ENCODE results near the gene SNAI3. TPM values are rescaled to one million over a fixed set of nuclear protein-coding genes. Genes with fewer than 3 reads are reported as not detected.
A peak's percentile ranks its signal among the peaks of the same experiment; 100 is the strongest.

Gene SNAI3
- total RNA-seq, 3 donors from 2014 or later = 0.28 to 0.82 (median 0.55) TPM

GRCh38 chr16:88649924-88650748 lies 36.2 kb downstream of the SNAI3 start:
- intact Hi-C loops (cut with DNase I, micrococcal nuclease) = no loop called here
- peak; percentile 63 to 86 (median 77) for DNase-seq
- peaks cover 12% of the 10 kb centered on the region for H3K4me1 ChIP-seq (ENCODE audit: low read depth)
- peak overlapping the region; percentile 45 for H3K4me3 ChIP-seq
- no peaks in the 10 kb centered on the region for H3K9me3 ChIP-seq
- ATAC-seq = peak; percentile 52
- TF ChIP-seq CTCF (IDR thresholded peaks at IDR 0.05) = no peak
- no peaks in the 10 kb centered on the region for H3K36me3 ChIP-seq (ENCODE audit: low read depth)

DNA sequence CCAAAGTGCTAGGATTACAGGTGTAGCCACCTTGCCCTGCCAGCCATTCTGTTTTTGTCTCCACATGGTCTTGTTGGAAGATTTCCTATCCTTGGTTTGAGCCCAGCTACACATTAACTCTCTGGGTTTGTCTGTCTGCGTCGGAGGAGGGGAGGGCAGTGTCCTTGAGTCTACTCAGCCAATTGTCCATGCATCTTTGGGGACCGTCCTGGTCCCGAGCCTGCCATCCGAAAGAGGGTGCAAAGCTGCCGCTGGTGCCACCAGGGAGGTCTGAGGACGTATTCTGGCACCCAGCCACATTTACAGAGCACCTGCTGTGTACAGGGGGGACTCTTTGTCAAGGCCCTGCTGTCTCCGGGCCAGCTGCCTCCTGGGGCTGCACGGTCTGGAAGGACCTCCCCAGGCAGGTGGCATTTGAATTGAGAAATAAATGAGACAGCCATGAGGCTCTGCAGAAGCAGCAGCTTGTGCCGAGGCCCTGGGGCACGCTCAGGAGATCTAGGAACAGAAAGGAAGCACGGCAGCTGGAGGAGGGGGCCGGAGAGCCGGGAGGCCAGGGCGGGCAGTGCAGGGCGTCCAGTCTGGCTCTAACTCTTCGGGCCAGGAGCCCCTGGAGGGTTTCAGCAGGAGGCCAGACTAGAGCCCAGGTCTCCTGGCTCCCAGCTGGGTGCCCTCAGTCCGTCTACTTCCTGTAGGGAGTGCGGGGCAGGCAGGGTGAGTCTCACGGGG lies 36.9 kb downstream of the SNAI3 start:
- Histone ChIP-seq H3K4me3 (no peak overlapping the region), H3K4me1 (ENCODE audit: low read depth) (peaks cover 12% of the 10 kb centered on the region), H3K9me3 (no peaks in the 10 kb centered on the region), H3K36me3 (ENCODE audit: low read depth) (no peaks in the 10 kb centered on the region)
- intact Hi-C loops (cut with DNase I, micrococcal nuclease) = no loop called here
- ATAC-seq = peak; percentile 9
- DNase-seq = peak in 2 of 3 donors; percentile 54 to 65
- TF ChIP-seq CTCF (IDR thresholded peaks at IDR 0.05) = no peak

GRCh38 chr16:88647178-88648070 lies 38.9 kb downstream of the SNAI3 start:
- Histone ChIP-seq H3K4me3 (no peak overlapping the region), H3K36me3 (ENCODE audit: low read depth) (no peaks in the 10 kb centered on the region), H3K9me3 (no peaks in the 10 kb centered on the region), H3K4me1 (ENCODE audit: low read depth) (peaks cover 12% of the 10 kb centered on the region)
- no peak for TF ChIP-seq CTCF (IDR thresholded peaks at IDR 0.05)
- ATAC-seq = no peak
- intact Hi-C loops (cut with DNase I, micrococcal nuclease) = no loop called here
- peak in 1 of 3 donors; percentile 36 for DNase-seq

- H3K36me3 ChIP-seq (ENCODE audit: low read depth) = no peaks in the 10 kb centered on the region
- H3K4me1 ChIP-seq (ENCODE audit: low read depth) = peaks cover 11% of the 10 kb centered on the region
- DNase-seq (peak in 2 of 3 donors; percentile 29 to 53), ATAC-seq (no peak)
- intact Hi-C loops (cut with DNase I, micrococcal nuclease) = no loop called here
- H3K4me3 ChIP-seq = no peak overlapping the region
- no peaks in the 10 kb centered on the region for H3K9me3 ChIP-seq
- TF ChIP-seq CTCF (IDR thresholded peaks at IDR 0.05) = no peak
These were observed 39.8 kb downstream of the SNAI3 start for GRCh38 chr16:88646345-88647034.

- peak in 2 of 3 donors; percentile 41 to 53 for DNase-seq
- Histone ChIP-seq H3K4me3 (no peak overlapping the region), H3K4me1 (ENCODE audit: low read depth) (peaks cover 6% of the 10 kb centered on the region), H3K36me3 (ENCODE audit: low read depth) (no peaks in the 10 kb centered on the region), H3K9me3 (no peaks in the 10 kb centered on the region)
- TF ChIP-seq CTCF (IDR thresholded peaks at IDR 0.05) = no peak
- ATAC-seq = peak; percentile 5
- intact Hi-C loops (cut with DNase I, micrococcal nuclease) = no loop called here
These were observed 40.4 kb downstream of the SNAI3 start for GRCh38 chr16:88645941-88646340.

All from mucosa of descending colon (tissue), 3 donors.